ENCODE measurements around the gene DNHD1. TPM values are rescaled to one million over a fixed set of nuclear protein-coding genes. Genes with fewer than 3 reads are reported as not detected.

DNHD1 gene
- total and polyA plus RNA-seq, 2 of the 4 experiments (the other 2 are of a cell fraction) = 1.8 to 3.6 TPM

GRCh38 chr11:6457581-6458320 is 39.3 kb upstream of the DNHD1 start:
- no peak overlapping the region for H4K5ac ChIP-seq (ENCODE audit: low read depth, low read length)
- ATAC-seq (ENCODE audit: low read depth) (no peak), DNase-seq (no peak)
- peaks cover 51% of the 10 kb centered on the region for H3K36me3 ChIP-seq (ENCODE audit: control insufficient read depth, insufficient read depth, low read length)
- CTCF ChIA-PET = no interaction called here
- H3K14ac ChIP-seq (replicated peaks; ENCODE audit: low read depth, low read length) = no peak overlapping the region
- in situ Hi-C loops (cut with MboI; ENCODE audit: low sequenced_read_pairs) = no loop called here
- no peak overlapping the region for H2AK5ac ChIP-seq (ENCODE audit: low read depth, low read length)
- no peak overlapping the region for H3K56ac ChIP-seq (ENCODE audit: extremely low read depth, insufficient read depth, low read length)
- H3K9ac ChIP-seq (ENCODE audit: low read depth, low read length) = no peak overlapping the region
- H3K79me1 ChIP-seq (ENCODE audit: low read depth in 1 of 2, low read length in 2 of 2) = peaks cover 0 to 8% of the 10 kb centered on the region in 2 experiments; a peak in 1 of 4 replicates
- POLR2A ChIA-PET (ENCODE audit: unreplicated experiment) = no interaction called here
- no TSS peak for BruUV-seq (replicated peaks)
- no peak overlapping the region for H2BK120ac ChIP-seq (ENCODE audit: low read depth, low read length)
- H3K27me3 ChIP-seq (ENCODE audit: control insufficient read depth, insufficient read depth, low read length) = no peaks in the 10 kb centered on the region
- no peak overlapping the region for H3K4me2 ChIP-seq (ENCODE audit: low read depth, low read length)
- no peaks in the 10 kb centered on the region for H3K9me3 ChIP-seq (ENCODE audit: control insufficient read depth, insufficient read depth, low read length)
- no peak overlapping the region for H4K91ac ChIP-seq (ENCODE audit: insufficient read depth, low read depth, low read length)
- 0 out of 2 replicates have a peak, but pooled peaks cover 5% of the 10 kb centered on the region for H4K20me1 ChIP-seq (ENCODE audit: insufficient read depth, low read length)
- no peak overlapping the region for H4K8ac ChIP-seq (ENCODE audit: low read depth in 2 of 2, low read length in 2 of 2)
- dilution Hi-C loops (cut with HindIII; ENCODE audit: low sequenced_read_pairs, unreplicated experiment) = no loop called here
- no peak overlapping the region for H2BK5ac ChIP-seq (ENCODE audit: low read depth, low read length, poor library complexity, severe bottlenecking)
- no peak overlapping the region for H3K23ac ChIP-seq (ENCODE audit: low read depth, low read length)
- peaks cover 4% of the 10 kb centered on the region; the same call in 1 of the 2 replicates for H3K9me1 ChIP-seq (ENCODE audit: insufficient read depth, low read length)
- H2BK15ac ChIP-seq (ENCODE audit: low read depth, low read length) = no peak overlapping the region
- H3K4me3 ChIP-seq (ENCODE audit: insufficient read depth, low read depth, low read length) = no peak overlapping the region
- H3K4me1 ChIP-seq (ENCODE audit: control insufficient read depth, insufficient read depth, low read length) = no peaks in the 10 kb centered on the region
- intact Hi-C loops (cut with micrococcal nuclease) = no loop called here
- no peak overlapping the region for H2AK9ac ChIP-seq (replicated peaks; ENCODE audit: low read depth, low read length, poor library complexity)
- no peak for TF ChIP-seq RAD21 (IDR thresholded peaks at IDR 0.05; ENCODE audit: low read length)
- TF ChIP-seq CTCF (conservative IDR thresholded peaks at IDR 0.05; ENCODE audit: low read depth, low read length) = no peak
- no peak for TF ChIP-seq CEBPB (IDR thresholded peaks at IDR 0.05; ENCODE audit: low read depth, low read length)
- H2BK20ac ChIP-seq (ENCODE audit: low read depth, low read length) = no peak overlapping the region
- no peak overlapping the region for H2AFZ ChIP-seq (replicated peaks; ENCODE audit: low read length, poor library complexity)
- H3K27ac ChIP-seq (ENCODE audit: insufficient read depth, low read length) = no peak overlapping the region
- H3K4ac ChIP-seq (ENCODE audit: low read depth, low read length) = no peak overlapping the region
- WGBS, 2 experiments (ENCODE audit: extremely low coverage in 2 of 2, insufficient read length in 1 of 2) = 86% methylated on average over 4 of the region's 26 CpGs; no CpG with 5 or more reads in 1 of the 2 experiments
- H3K18ac ChIP-seq (ENCODE audit: low read depth, low read length) = no peak overlapping the region
